ENCODE data around the gene ZBTB22.

- no peak for TF ChIP-seq POLR2A (IDR thresholded peaks at IDR 0.05)
- TF ChIP-seq, protein P1, sequence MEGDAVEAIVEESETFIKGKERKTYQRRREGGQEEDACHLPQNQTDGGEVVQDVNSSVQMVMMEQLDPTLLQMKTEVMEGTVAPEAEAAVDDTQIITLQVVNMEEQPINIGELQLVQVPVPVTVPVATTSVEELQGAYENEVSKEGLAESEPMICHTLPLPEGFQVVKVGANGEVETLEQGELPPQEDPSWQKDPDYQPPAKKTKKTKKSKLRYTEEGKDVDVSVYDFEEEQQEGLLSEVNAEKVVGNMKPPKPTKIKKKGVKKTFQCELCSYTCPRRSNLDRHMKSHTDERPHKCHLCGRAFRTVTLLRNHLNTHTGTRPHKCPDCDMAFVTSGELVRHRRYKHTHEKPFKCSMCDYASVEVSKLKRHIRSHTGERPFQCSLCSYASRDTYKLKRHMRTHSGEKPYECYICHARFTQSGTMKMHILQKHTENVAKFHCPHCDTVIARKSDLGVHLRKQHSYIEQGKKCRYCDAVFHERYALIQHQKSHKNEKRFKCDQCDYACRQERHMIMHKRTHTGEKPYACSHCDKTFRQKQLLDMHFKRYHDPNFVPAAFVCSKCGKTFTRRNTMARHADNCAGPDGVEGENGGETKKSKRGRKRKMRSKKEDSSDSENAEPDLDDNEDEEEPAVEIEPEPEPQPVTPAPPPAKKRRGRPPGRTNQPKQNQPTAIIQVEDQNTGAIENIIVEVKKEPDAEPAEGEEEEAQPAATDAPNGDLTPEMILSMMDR (IDR thresholded peaks at IDR 0.05) = no peak
Measured at GRCh38 chr6:33313709-33314514, 3.6 kb downstream of the ZBTB22 start, which contains the start of gene TAPBP.
